ENCODE measurements around the gene PRICKLE1.

The PRICKLE1 gene

DNA sequence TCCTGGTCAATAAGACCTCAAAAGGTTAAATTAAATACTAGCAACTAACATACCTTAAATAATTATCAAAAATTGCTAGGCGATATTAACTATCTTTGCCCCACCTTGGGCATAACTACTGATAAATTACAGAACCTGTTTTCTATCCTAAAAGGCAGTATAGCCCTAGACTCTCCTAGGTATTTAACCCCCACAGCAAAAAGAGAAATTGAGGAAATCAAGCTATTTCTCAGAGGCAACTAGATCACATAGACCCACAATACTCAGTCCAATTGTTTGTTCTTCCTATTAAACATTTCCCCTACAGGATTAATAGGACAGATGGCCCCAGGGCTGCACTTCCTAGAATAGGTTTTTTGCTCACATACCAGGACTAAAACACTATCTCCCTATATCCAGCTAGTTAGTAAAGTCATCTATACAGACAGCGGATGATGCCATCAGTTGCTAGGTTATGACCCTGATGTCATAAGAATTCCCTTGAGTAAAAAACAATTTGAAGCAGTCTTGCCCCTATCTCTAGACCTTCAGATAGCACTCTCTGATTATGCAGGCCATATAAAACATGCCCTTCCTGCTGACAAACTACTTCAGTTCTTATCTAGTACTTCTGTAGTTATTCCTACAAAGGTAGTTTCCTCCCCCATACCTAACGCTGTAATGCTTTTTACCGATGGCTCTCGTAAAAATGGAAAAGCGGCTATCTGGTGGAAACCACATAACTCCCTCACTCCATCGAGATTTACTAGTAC is 145.2 kb downstream of the PRICKLE1 start:
- no peak for DNase-seq

DNA sequence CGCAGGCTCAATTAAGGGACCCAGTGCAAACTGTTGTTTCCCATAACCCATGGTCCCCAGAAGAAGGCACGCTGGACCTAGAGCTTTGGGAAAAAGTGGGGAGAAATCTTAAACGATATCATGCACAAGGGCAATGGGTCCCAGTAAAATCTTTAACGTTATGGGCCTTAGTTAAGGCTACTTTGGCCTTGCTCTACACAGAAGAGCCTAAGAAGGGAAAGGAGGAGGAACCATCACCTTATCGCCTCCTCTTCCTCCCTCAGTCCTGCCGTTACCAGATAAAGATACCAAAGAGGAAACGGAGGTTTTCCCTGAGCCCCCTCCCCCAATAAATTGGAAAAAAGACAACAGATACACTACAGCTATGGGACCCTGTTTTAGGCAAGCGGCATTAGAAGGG is 146.7 kb downstream of the PRICKLE1 start:
- DNase-seq, result no peak

DNA sequence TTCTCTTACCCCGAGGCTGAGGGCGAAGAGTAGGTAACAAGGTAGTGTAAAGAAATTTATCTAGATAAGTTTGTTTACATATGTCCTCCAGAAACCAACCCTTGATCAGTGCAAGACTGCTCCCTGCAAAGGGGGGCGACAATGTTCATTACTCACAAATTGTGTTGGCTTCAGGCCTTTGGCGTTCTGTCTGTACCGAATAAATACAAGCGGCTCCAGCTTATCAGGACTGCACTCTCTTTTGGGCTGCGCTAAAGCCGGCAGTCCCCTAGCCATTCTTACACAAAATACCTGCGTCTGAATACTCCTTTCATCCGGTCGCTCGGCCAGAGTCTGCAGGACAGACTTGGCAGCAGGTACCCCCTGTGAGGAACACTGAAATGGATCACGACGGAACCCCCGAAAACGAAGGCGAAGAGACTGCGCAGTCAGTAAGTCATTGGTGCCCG is 147.2 kb downstream of the PRICKLE1 start:
- no peak for DNase-seq

DNA sequence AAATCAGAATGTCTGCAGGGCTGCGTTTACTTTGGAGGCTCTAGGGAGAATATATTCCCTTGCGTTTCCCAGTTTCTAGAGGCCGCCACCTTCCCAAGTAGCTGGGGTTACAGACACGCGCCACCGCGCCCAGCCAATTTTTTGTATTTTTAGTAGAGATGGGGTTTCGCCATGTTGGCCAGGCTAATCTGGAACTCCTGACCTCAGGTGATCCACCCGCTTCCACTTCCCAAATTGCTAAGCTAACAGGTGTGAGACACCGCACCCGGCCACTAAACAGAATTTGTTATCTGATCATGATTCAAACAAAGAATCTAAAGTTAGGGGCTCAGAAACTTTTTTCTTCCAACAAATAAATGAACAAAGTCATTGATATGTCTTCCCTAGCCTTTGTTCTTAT is 148.9 kb downstream of the PRICKLE1 start:
- DNase-seq, result no peak

DNA sequence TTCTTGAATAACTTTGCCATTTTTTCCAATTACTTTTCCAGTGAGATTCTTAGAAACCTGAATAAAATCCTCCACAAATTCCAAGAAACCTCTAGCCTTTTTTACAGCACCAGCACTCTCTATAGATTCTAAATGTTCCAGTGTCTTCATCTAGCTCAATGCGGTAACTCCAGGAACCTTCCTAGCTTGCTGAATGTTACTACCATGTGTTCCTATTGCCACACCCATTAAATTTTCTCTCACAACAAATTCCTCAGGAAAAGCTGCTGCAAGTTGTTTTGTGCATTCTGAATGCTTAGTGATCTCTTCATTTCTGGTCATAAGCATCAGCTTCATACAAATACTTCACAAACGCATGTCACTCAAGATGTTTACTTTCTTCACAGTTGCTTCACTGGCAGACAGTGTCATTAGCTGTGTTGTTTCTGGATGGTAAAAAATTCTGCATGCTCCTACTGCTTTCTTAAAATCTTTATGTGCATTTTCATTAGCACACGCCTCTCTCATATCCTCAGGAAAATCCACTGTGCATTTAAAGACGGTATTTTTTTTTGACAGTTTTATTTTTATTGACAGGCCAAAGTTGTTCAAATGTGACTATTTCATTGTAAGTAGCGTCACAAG is 156.9 kb downstream of the PRICKLE1 start:
- DNase-seq, result no peak

DNA sequence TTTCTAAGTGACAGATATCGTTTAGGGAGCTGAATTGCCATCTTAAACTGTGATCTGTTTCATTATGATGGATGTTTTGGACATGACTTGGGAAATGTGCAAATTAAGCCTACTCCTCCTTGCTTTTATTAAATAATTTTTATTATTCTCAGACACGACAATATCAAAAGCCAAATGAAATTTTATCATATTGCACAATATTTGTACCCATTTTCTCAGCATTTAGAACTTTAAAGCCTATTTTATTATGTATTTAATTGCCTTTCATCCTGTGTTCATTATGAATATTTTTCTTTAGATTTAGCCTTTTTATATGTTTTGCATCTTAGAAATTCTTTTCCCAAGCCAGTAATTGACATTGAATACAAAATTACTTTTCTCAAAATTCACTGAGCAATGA is 160.7 kb downstream of the PRICKLE1 start:
- no peak for DNase-seq

DNA sequence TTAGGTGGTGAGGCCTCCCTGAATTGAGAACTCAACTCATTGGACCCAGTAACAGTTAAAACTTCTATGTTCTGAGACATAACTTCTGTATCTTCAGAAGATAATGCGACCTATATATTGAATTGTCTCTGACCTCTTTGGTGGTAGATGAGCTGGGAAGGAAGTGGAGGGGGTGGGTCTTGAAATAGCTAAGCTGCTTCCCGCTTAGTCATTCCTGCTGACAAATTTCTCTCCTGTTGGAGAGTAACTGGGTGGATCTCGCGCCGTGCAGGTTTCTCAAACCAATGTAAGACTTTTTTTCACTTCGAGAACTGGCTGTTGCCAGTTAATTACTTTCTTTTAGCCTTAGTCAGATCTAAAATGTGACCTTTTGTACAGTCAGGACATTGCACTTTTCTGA is 162.8 kb downstream of the PRICKLE1 start:
- no peak for DNase-seq

DNA sequence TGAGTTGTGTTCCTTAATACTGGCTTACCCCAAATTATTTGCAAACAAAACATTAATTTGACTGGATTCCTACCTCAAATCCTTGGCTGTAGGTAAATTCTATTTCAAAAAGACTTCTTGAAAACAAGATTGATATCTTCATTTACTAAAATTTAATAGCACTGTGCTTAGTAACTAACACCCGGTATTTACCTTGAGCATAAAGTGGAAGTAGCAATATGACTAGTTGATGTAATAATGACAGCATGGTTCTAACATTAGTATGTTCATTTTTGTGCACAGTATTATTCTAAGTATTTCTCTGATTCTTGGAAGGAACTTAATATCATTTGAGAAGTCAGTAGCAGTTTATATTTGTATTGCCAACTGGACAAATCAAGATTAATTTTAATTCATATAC is 166.8 kb downstream of the PRICKLE1 start:
- no peak for DNase-seq

DNA sequence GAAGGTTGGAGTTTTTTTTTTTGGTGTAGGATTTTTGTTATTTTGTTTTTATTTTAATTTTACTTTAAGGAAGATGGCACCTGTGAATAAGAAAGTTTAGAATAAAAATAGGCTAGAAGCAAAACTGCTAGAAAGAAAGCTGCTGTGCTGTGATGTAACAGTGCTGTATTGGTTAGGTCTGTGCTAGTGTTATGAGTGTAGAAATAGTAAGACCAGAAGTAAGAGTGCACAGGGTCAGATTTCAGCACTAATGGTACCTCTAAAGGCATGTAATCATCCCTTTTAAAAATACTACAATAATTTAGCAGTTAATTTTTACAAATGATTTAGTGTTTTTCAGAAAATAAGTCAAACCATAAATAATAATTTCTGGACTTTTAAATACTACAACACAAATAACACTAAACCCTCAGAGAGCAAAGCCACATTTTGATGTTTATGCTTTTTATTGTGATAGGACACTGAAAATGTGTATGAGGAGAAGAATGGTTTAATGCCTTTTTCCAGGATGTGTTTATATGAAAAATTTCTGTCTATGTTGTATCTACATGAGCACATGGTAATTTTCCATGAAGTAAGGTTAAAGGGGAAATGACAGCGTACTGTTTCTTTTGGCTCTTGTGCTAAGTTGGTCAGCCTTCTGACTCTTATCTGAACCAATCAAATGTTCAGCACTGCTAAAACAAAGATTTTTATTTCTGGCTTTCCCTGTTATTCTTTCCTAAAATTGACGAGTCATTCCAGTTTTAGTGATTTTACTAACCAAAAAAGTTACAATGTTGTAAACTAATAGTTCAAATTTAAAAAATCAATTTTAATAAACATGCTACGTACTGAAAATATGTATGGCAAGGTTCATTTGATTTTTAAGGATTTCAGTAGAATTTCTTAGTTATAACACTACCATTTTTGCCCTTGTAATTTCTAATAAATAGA is 167.4 kb downstream of the PRICKLE1 start:
- no peak for DNase-seq

DNA sequence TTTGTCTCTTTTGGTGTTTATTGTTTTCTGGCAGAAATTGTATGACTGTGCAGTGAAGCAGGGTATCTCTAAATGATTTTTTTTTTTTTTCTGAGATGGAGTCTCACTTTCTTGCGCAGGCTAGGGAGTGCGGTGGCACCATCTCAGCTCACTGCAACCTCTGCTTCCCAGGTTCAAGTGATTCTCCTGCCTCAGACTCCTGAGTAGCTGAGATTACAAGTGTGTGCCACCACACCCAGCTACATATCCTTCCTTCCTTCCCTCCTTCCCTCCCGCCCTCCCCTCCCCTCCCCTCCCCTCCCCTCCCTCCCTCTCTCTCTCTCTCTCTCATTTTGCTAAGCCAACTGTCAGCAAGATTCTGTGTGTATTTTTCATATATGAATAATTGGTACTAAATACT is 169.2 kb downstream of the PRICKLE1 start:
- DNase-seq, result no peak

DNA sequence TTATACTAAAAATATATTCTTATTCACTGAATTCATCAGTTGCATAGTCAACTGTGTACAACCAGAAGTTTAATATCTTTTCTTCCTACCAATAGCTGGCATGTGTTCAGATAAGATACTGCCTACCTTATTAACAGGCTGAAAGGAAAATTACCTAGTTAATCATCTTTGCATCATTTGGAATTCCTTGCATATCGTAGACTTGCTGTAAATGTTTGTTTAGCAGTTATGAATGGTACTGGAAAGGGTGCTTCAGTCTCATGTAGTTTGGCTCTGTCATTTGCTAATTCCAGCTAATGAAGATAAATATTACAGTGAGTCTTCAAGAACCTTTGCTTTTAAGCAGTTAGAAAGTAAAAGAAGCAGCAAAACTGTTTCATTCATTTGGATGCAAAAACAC is 179.2 kb downstream of the PRICKLE1 start:
- no peak for DNase-seq

DNA sequence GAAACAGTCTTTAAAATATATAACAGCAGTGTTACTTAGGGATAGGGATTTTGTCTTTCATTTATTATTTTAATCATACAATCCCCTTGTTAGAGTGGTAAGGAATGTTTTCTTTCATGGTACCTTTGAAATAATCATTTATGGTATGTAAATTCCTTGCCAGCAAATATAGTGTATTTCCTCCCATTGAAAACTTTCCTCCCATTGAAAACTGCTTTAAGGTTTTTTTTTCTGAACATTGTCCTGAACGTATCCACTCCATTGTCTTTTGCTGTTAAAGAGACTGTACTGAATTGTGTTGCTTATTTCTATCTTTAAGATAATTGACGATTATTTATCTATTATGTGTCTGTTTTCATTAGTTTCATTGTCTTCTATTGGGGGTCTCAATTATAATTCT is 180.1 kb downstream of the PRICKLE1 start:
- no peak for DNase-seq

DNA sequence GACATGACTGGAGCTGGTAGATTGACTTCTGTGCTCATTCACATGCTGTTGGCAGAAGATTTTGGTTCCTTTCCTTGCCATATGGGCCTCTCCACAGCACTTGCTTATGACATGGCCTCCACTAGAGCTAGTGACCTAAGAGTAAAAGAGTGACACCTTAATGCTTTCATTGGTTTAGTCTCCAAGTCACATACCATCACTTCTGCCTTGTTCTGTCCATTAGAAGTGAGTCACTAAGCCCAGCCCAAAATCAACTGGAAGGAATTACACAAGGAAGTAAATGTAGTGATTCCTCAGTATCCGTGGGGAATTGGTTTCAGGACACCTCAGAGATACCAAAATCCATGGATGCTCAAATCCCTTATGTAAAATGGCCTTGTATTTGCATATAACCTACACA is 182.2 kb downstream of the PRICKLE1 start:
- no peak for DNase-seq
